Measurements from ENCODE around the gene PRPF19.

DNA sequence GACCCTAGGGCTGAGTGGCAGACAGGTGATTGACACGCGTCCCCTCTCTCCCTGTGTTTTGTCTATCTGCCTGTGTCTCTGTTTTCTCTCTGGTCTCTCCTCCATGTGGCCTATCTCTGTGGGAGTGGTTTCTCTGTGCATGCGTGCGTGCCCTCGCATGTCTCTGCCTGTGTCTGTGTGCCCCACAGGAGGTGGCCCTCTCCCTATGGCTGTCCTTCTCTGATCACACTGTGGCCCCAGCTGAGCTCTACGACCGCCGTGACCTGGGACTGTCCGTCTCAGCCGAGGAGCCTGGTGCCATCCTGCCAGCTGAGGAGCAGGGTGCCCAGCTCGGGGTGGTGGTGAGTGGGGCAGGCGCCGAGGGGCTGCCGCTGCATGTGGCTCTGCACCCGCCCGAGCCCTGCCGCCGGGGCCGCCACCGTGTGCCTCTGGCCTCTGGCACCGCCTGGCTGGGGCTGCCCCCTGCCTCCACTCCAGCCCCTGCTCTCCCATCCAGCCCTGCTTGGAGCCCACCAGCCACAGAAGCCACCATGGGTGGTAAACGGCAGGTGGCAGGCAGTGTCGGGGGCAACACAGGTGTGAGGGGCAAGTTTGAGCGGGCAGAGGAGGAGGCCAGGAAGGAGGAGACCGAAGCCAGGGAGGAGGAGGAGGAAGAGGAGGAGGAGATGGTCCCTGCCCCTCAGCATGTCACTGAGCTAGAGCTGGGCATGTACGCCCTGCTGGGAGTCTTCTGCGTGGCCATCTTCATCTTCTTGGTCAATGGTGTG lies 29.5 kb upstream of the PRPF19 start:
- no peak for TF ChIP-seq POLR2A (IDR thresholded peaks at IDR 0.05)
- TF ChIP-seq, protein P1, sequence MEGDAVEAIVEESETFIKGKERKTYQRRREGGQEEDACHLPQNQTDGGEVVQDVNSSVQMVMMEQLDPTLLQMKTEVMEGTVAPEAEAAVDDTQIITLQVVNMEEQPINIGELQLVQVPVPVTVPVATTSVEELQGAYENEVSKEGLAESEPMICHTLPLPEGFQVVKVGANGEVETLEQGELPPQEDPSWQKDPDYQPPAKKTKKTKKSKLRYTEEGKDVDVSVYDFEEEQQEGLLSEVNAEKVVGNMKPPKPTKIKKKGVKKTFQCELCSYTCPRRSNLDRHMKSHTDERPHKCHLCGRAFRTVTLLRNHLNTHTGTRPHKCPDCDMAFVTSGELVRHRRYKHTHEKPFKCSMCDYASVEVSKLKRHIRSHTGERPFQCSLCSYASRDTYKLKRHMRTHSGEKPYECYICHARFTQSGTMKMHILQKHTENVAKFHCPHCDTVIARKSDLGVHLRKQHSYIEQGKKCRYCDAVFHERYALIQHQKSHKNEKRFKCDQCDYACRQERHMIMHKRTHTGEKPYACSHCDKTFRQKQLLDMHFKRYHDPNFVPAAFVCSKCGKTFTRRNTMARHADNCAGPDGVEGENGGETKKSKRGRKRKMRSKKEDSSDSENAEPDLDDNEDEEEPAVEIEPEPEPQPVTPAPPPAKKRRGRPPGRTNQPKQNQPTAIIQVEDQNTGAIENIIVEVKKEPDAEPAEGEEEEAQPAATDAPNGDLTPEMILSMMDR (IDR thresholded peaks at IDR 0.05): no peak
